Nephron (organoid): ENCODE data around the gene ELOVL7.

Experiments
- H3K27ac Mint-ChIP-seq, 3 experiments: 2 replicates each; pipeline ENCODE4 v1.8.0; 2020; ENCODE audit warnings: mixed read lengths in 3 of 3, mild to moderate bottlenecking in 2 of 3, moderate library complexity in 1 of 3
- H3K27me3 Mint-ChIP-seq: 2 replicates; pipeline ENCODE4 v1.8.0; 2021; ENCODE audit warnings: low read depth, mild to moderate bottlenecking, moderate library complexity, mixed read lengths
- H3K36me3 Mint-ChIP-seq: 2 replicates; pipeline ENCODE4 v1.8.0; 2020; ENCODE audit warnings: low read depth, mixed read lengths
- H3K4me1 Mint-ChIP-seq: 2 replicates; pipeline ENCODE4 v1.8.0; 2020; ENCODE audit warnings: mixed read lengths
- H3K4me3 Mint-ChIP-seq, 3 experiments: 2 replicates each; pipeline ENCODE4 v1.8.0; 2020; ENCODE audit warnings: mild to moderate bottlenecking in 3 of 3, mixed read lengths in 3 of 3, moderate library complexity in 2 of 3
- H3K9me3 Mint-ChIP-seq: 2 replicates; pipeline ENCODE4 v1.8.0; 2020; ENCODE audit warnings: mixed read lengths
- CTCF ChIP-seq, 3 experiments: fragments of 200-600 bp; sonication (generic); IDR thresholded peaks; one replicate each; pipeline ENCODE4 v1.5.0; 2021; ENCODE audit warnings: antibody characterized with exemption in 3 of 3; ENCODE audit not compliant: unreplicated experiment in 3 of 3

ELOVL7 gene

DNA sequence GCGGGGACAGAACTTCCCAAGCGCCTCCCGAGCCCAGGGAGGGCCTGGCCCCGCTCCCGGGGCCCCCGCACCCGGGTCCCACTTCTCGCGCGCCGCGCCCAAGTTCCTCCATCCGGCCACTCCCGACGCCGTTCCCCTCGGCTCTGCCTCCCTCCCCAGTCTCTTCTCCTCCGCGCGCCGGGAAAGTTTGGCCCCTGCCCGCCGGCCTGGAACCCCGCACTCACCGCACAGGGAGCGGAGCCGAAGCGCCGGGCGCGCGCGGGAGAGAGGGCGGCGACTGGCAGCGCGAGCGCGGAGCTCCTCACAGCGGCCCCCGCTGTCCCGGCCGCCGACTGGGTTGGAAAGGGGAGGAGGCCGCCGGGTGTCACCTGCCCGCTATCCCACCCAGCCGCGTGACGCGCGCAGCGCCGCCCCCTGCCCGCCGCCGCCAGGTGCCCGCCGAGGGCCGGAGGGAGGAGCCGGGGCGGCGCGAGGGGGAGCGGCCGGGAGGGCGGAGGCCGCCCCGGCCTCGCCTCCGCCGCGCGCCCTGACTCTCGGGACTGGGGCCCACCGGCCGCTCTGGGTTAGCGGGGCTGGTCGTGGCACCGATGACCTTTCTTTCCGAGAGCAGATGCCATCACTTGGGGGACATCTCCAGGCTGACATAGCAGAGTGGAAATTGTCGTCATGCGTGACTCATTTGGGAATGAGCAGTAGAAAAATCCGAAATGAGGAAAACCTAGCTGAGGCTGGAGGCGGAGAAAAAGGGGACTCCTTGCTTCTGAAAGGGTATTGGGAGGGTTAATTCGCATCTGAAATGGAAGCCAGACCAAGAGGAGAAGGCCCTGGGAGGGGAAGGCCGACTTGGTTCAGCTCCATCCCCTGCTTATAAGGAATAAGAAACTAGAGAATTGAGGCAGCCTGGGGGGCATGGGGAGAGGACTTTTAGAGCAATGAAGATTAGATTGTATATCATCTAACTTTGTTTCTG lies at the start of gene ELOVL7:
Gene ELOVL7, minus strand, starts transcription at position 334 of the 970 bp plus-strand sequence. CDS start 56,872 bp downstream, outside the sequence.
- Mint-ChIP-seq H3K4me3 (peak within 1 kb of the TSS; percentile 79 to 90 (median 89)), H3K9me3 (no peaks in the 10 kb centered on the region), H3K36me3 (no peaks in the 10 kb centered on the region), H3K4me1 (peaks cover 11% of the 10 kb centered on the region), H3K27me3 (peaks cover 65% of the 10 kb centered on the region), H3K27ac (peak within 1 kb of the TSS in 2 of 3 experiments; percentile 29 to 45)
- peak in 2 of 3 experiments; percentile 38 to 40 for TF ChIP-seq CTCF (IDR thresholded peaks at IDR 0.05; ENCODE audit: unreplicated experiment in 3 of 3)

- TF ChIP-seq CTCF (IDR thresholded peaks at IDR 0.05; ENCODE audit: unreplicated experiment in 3 of 3), result no peak
- Mint-ChIP-seq H3K9me3 (no peaks in the 10 kb centered on the region), H3K4me3 (no peak overlapping the region), H3K27me3 (no peaks in the 10 kb centered on the region), H3K27ac (no peak overlapping the region), H3K4me1 (no peaks in the 10 kb centered on the region), H3K36me3 (peaks cover 41% of the 10 kb centered on the region)
Measured at GRCh38 chr5:60893521-60893920, 49.5 kb upstream of the ELOVL7 start.

GRCh38 chr5:60891667-60892066 lies 47.6 kb upstream of the ELOVL7 start:
- H3K4me3 Mint-ChIP-seq, result no peak overlapping the region
- no peak for TF ChIP-seq CTCF (IDR thresholded peaks at IDR 0.05; ENCODE audit: unreplicated experiment in 3 of 3)
- H3K36me3 Mint-ChIP-seq, result peaks cover 41% of the 10 kb centered on the region
- H3K4me1 Mint-ChIP-seq, result no peaks in the 10 kb centered on the region
- H3K9me3 Mint-ChIP-seq, result no peaks in the 10 kb centered on the region
- no peak overlapping the region for H3K27ac Mint-ChIP-seq
- H3K27me3 Mint-ChIP-seq, result no peaks in the 10 kb centered on the region

DNA sequence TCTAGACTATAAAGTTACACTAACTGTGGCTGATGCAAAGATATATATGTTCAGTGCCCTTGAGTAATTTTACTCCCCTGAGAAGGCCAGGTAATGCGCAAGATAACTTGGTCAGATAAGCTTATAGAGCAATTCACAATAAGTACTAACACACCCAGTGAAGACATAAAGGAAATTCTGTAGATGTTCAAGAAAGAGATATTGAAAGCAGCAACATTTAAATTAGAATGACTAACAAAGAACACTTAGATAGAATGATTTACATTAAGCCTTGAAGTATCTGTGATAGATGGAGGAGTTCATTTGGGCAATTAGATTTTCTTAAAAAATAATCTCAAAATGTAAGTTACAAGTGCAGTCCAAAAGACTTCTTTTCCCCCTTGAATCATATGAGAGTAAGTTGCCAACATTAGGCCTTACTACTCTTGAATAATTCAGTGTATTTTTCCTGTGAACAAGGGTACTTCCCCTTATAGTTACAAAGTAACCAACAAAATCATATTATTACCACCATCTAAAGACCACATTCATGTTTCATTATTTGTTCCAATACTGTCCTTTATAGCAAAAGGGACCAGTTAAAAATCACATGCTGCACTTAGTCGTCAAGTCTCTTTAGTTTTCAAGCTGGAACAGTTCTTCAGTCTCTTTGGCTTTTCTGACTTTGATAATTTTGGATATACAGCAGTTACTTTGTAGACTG lies 44.4 kb upstream of the ELOVL7 start:
- H3K36me3 Mint-ChIP-seq, result peaks cover 42% of the 10 kb centered on the region
- TF ChIP-seq CTCF (IDR thresholded peaks at IDR 0.05; ENCODE audit: unreplicated experiment in 3 of 3), result no peak
- no peaks in the 10 kb centered on the region for H3K4me1 Mint-ChIP-seq
- no peak overlapping the region for H3K27ac Mint-ChIP-seq
- H3K4me3 Mint-ChIP-seq, result no peak overlapping the region
- H3K9me3 Mint-ChIP-seq, result no peaks in the 10 kb centered on the region
- H3K27me3 Mint-ChIP-seq, result no peaks in the 10 kb centered on the region

DNA sequence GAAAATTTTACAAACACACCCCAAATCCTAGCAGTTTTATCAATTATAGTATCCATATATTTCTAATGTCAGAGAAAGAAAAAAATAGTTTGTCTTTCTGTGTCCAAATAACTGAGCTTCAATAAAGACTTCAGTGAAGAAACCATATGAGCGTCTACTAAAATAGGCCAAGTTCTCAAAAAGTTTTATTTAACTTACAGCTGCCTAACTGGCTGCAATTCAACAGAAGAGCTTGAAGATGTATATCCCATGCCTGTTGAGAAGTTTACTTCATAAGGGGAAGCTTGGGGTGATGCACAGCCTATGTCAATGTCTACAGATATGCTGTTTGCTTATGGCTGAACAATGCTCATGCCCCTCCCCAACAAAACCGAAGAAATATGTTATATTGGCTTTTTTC lies 43.7 kb upstream of the ELOVL7 start:
- Mint-ChIP-seq H3K4me3 (no peak overlapping the region), H3K9me3 (peaks cover 5% of the 10 kb centered on the region), H3K4me1 (no peaks in the 10 kb centered on the region), H3K27ac (no peak overlapping the region), H3K36me3 (peaks cover 42% of the 10 kb centered on the region), H3K27me3 (no peaks in the 10 kb centered on the region)
- no peak for TF ChIP-seq CTCF (IDR thresholded peaks at IDR 0.05; ENCODE audit: unreplicated experiment in 3 of 3)
